ENCODE measurements around the gene ADAMTS2.

DNA sequence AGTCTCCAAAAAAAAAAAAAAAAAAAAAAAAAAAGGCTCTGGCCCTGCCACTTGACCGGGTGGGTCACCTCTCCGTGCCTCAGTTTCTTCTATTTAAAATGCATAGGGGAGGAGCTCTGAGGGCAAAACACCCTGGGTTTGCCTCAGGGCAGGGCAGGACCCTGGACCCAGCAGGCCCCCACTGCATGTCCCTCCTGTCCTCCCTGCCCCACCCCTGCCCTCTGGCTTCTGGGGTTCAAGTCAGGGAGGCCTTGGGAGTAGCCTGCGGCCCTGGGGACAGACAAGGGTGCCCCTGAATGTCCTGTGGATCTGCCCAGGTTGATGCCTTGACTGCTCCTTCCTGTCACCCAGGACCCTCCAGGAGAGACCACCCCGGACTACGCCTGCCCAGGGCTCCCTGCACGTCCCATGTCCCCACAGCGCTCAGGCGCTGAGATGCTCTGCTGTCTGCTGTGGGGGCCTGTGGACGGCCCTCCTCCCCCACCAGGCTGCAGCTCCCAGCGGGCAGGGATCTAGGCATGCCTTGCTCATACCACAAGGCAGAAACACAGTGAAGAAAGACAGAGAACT, 35.4 kb downstream of the ADAMTS2 start:
- TF ChIP-seq, protein P1, sequence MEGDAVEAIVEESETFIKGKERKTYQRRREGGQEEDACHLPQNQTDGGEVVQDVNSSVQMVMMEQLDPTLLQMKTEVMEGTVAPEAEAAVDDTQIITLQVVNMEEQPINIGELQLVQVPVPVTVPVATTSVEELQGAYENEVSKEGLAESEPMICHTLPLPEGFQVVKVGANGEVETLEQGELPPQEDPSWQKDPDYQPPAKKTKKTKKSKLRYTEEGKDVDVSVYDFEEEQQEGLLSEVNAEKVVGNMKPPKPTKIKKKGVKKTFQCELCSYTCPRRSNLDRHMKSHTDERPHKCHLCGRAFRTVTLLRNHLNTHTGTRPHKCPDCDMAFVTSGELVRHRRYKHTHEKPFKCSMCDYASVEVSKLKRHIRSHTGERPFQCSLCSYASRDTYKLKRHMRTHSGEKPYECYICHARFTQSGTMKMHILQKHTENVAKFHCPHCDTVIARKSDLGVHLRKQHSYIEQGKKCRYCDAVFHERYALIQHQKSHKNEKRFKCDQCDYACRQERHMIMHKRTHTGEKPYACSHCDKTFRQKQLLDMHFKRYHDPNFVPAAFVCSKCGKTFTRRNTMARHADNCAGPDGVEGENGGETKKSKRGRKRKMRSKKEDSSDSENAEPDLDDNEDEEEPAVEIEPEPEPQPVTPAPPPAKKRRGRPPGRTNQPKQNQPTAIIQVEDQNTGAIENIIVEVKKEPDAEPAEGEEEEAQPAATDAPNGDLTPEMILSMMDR (IDR thresholded peaks at IDR 0.05): no peak
- TF ChIP-seq POLR2A (IDR thresholded peaks at IDR 0.05): no peak
